ENCODE results near the gene NFIA.
"Not testable (repeated sequence)": the region's sequence is repeated elsewhere in the genome, so short reads cannot be mapped to it uniquely, and the experiment has no call there.

The NFIA gene

DNA sequence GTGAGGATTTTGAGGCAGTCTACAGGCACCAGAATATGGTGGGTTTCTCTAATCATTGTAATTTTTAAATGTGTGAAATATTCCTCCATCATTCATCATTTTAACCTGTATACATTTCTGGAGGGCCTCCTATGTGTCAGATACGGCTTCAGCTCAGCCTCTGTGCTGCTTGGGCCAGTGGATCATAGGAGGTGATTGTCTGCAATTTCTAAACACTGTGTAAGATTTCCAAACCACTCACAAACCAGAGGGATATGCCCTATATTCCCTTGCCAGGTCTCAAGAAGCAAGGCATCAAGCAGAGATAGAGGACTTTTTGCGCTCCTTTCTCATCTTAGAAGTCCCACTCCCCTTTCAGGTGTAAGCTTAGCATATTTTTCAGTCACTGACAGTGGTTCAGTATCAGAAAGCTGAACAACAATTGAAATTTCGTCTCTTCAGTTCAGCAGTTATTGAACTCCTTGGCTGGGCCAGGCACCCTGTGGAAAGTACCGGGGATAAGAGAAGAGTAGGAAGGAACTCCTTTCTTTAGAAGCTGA lies 190.9 kb downstream of the NFIA start:
- DNase-seq (ENCODE audit: low read depth): no peak

GRCh38 chr1:61273861-61274260 lies 191.5 kb downstream of the NFIA start:
- DNase-seq (ENCODE audit: low read depth): no peak

GRCh38 chr1:61274939-61275338 lies 192.6 kb downstream of the NFIA start:
- no peak for DNase-seq (ENCODE audit: low read depth)

GRCh38 chr1:61276246-61276645 lies 193.9 kb downstream of the NFIA start:
- no peak for DNase-seq (ENCODE audit: low read depth)

DNA sequence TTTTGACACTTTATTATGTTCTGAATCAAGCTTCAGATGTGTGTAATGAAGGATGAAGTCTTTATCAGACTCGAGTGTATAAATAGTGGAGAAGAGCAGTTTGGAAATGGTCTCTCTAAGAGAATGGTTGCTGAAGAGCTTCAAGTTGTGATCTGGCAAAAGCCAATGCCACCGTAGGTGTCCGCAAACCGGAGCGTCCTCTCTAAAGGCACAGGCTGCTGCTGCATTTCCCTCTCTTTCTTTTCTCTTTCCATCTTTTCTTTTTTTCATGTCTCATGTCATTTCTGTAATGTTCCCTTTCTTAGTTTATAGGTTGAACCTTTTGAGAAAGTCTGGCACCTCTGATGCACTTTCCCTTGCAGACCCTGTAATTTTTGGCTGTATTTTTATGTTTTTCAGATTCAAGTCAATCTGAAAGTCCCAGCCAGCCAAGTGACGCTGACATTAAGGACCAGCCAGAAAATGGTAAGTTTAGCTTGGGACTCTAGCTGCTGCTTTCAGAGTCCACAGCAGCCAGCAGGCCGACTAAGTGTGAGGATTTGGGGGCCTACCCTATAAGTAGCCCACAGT lies 194.8 kb downstream of the NFIA start:
- no peak for DNase-seq (ENCODE audit: low read depth)

DNA sequence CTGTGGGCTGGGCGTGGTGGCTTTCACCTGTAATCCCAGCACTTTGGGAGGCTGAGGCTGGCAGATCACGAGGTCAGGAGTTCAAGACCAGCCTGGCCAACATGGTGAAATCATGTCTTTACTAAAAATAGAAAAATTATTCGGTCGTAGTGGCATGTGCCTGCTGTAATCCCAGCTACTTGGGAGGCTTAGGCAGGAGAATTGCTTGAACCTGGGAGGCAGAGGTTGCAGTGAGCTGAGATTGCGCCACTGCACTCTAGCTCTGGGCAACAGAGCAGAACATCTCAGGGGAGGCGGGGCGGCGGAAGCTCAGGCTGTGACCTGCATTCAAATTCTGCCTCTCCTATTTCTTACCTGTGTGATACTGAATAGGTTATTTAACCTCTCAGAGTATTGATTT lies 196.1 kb downstream of the NFIA start:
- DNase-seq (ENCODE audit: low read depth): not testable (repeated sequence)

- no peak for DNase-seq (ENCODE audit: low read depth)
Observed at GRCh38 chr1:61278966-61279365, 196.6 kb downstream of the NFIA start.

DNA sequence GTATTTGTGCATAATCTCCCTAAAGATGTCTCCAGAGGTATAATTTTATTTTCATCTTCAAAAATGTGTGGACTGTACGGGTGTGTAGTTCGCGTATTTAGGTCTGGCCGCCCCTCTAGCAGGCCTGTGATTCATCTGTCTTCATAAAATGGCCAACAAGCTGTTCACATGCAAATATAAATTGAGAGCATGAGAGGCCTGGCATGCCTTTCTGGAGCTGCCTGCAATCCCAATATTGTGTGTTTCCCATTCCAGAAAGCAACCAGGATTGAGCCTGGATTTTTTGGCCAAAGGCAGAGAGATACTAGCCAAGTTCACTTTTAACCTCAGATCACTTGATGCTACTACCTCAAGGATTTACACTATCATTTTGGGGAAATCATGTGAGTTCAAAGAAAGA lies 197.2 kb downstream of the NFIA start:
- DNase-seq (ENCODE audit: low read depth): no peak

DNA sequence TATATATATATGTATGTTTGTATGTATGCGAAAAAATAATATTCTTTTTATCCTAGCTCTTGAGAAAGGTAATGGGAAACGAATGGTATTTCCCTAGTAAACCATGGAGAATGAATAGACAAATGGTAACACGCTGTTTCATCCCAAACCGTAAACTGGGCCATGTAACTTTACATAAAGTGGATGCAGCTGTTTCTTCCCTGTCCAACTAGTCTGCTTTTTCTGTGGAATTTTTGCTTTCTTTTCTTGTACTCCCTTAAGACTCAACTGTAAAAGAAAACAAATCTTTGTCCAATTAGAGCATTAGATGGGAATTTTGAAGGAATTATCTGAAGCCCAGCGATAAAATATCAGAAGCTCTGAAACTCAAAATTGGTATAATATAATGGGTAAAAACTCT lies 198.1 kb downstream of the NFIA start:
- no peak for DNase-seq (ENCODE audit: low read depth)

- no peak for DNase-seq (ENCODE audit: low read depth)
Observed at GRCh38 chr1:61282387-61282786, 200.0 kb downstream of the NFIA start.

DNA sequence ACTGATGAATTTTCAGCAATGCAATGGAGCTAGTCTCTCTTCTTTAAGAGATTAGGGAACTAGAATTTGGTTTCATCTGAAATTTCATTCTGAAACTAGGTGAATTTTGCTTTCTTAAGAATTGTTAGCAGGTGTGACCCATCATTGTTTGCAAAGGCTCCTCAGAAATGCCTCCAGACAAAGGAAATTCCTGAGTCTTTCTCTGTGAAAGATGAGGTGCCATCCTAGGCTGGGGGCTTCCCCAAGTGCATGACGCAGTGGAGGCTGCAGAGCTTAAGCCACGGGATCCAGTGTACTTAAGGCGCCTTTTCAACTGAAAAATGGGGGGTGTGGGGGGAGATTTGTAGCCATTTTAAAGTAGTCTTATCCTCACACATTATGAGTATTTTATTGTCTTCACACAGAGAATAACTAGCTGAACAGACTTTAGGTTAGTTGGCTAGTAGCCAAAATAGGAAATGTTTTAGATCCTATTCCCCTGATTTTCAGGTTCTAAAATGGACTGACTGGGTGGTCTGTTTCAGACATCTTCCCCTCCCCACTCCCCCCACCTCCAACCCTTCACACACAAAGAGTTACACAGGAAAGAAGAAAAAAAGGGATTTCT lies 202.0 kb downstream of the NFIA start:
- no peak for DNase-seq (ENCODE audit: low read depth)

DNA sequence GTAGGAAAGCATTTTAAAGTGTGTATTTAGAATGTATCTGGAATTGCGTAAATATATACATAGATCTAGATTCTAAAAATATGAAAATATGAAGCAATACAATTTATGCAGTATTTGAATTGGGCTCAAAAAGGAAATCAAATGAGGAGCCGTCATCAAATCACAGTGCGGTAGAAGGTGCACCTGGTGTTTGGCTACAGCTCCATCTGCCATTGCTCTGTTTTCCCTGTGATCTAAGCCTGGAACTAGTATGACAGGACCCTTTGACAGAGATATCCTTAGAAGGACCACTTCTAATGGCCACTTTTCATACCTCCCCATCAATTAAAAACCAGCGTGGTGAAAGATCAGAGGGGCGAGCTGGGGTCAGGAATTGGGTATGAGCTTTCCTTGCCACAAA lies 202.6 kb downstream of the NFIA start:
- no peak for DNase-seq (ENCODE audit: low read depth)

DNA sequence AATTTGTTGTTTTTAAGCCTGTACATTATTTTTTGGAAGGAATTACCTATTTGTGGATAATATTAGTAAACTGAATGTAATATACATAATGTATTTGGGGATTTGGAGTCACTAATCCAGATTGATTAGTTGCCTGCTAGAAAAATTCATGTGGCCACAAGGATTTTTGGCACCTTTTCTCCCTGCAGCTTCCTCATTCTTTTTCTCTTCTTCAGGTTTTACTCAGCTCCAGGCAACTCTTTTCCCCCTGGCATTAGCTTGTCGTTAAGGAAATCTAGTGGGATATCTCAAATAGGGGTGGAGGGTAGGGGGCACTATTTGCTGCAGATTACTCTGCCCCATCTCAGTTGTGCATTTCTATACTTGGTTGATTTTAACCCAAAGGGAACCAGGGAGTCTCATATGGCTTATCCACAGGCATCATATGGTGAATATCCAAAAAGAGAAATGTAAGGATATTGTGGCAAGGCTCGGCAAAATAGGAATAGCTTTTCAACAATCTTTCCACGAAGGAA lies 203.1 kb downstream of the NFIA start:
- DNase-seq (ENCODE audit: low read depth): no peak

DNA sequence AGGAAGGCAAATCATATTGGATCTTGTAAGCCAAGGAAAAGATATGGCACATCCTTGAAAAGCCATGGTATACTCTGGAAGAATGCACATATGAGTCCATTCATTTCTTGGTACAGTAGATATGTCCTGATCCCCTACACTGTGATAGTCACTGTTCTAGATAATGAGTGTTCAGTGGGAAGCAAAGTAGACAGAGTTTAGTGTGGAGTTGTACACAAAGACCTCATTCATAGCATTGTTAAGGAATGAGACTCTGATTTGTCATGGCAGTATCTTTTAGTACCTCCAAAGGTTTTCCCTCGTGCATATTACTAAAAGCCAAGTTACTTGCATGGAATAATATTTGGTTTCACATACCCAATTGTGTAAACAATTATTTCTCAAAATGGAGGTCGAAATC lies 204.7 kb downstream of the NFIA start:
- DNase-seq (ENCODE audit: low read depth): no peak

DNA sequence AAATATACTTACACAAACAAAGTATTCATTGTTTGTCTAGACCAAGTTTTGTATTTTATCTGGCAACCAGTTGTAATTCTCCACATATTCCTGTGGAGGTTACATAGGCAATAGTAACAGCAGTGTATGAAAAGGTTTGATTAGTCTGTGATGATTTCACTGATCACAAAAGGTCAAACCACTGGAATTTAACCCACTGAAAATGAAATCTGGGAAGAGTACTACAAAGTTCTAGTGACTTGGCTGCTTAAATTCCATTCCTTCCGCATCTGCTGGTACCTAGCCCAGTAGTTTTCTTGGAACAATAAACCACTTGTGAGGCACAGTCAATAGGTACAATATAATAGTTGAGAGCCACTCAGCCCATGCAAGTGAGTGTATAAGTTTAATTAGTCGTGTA lies 205.4 kb downstream of the NFIA start:
- no peak for DNase-seq (ENCODE audit: low read depth)

DNA sequence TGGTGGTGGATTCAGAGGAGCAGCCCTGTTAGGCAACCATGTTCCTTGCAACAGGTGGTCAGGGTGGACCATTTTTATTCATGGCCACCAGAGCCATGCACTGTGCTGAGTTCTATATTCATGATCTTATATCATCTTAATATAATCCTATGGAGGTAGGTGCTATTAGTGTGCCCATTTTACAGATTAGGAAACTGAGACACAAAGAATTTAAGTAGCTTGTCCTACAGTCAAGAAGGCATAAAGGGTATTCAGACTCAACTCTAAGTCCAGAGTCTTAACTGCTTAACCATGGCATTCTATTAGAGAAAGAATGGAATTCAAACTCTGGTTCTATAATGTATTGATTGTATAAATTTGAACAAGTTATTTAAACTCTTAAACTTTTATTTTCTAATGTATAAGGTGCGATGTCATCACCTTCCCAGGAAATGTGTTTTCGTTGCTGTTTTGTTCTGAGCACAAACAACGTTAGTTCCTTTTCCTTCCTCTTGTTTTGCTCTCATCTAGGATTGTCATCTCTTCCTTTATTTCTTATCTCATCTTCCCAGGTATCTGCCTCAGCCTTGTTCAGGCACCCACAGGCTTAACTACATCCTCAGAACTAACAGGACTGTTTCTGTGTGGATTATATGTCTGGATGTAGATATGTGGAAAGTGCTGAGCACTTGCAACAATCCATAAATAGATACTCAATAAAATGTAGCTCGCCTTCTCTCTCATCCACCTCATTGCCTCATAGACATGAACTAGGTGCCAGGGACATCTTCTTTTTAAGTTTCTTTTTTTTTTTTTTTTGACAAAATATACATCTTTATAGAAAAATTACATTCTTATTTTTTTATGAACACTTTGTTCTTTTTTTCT lies 207.1 kb downstream of the NFIA start:
- no peak for DNase-seq (ENCODE audit: low read depth)

- no peak for DNase-seq (ENCODE audit: low read depth)
Observed at GRCh38 chr1:61290525-61290924, 208.2 kb downstream of the NFIA start.

- no peak for DNase-seq (ENCODE audit: low read depth)
Observed at GRCh38 chr1:61293197-61293596, 210.8 kb downstream of the NFIA start.

GRCh38 chr1:61293986-61294504 lies 211.7 kb downstream of the NFIA start:
- DNase-seq (ENCODE audit: low read depth): no peak

DNA sequence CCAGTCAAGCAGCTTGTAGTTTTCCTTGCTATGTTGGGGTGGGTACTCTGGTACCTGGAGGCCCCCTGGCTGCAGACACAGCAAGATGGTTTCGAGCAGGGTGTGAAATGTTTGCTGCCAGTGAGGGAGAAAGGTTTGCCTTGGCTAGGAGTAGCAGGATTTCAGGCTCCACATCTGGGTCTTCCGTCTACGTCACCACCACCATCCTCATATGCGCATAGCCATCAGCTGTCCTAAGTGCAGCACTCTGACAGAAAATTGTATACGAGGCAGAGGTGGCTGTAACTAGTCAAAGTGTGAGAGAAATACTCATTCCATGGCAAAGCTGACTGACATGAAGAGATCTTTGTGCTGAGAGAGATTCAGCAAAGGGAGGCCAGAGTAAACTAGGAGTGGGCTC lies 212.6 kb downstream of the NFIA start:
- no peak for DNase-seq (ENCODE audit: low read depth)

DNA sequence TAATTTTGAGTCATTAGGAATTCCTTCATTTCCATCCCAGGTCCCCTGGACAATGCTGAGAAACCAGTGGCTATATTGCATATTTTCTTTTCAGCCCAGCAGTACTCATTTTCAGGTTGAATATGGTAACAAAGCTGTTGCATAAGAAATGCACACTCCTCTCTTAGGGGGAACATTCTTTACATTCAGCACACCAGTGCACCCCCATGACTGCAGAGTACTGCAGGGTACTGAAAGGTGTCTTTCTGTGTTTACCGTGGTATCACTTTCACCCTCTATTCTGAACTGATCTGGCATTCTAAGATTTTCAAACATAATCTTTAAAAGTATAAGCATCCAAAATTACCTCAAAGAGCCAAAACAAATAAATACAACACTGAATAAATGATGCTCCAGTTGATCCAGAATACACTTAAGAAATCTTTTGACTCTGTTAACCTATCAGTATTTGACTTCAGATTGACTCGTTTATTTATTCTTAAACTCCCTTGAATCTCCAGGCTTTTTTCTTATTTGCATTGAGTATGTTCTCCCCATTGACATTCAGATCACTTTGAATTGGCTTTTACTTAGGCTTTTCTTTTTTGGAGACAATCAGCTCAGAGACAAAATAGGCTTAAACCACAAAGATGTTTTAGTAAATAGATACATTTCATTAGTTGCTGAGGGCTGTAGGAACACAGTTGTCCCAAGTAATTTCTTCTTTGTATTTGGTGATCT lies 213.6 kb downstream of the NFIA start:
- DNase-seq (ENCODE audit: low read depth): no peak

DNA sequence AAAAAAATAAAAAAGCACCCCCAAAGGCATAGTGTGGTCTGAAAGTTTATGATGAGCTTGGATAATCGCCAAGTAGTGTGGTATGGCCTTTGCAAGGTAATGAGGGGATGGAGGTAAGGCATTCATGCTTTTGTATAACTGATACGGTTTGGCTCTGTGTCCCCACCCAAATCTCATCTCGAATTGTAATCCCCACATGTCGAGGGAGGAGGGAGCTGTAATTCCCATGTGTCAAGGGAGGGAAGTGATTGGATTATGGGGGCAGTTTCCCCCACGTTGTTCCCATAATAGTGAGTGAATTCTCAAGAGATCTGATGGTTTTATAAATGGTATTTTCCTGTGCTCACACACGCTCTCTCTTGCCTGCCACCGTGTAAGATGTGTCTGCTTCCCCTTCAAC lies 215.5 kb downstream of the NFIA start:
- no peak for DNase-seq (ENCODE audit: low read depth)

All from stimulated activated CD4-positive, alpha-beta T cell treated with anti-CD3 and anti-CD28 coated beads, Interleukin-2, amount 100 ng/mL, for 4 hours (primary cell).